HG02763 (cell line): ENCODE results near the gene LETM1.
A peak's percentile ranks its signal among the peaks of the same experiment; 100 is the strongest.

Experiments
- ATAC-seq: cut with Tn5 transposase; IDR thresholded peaks from one replicate; pipeline ENCODE4 v1.9.1; 2021; ENCODE audit warnings: mild to moderate bottlenecking, moderate library complexity; ENCODE audit not compliant: unreplicated experiment

LETM1 gene

DNA sequence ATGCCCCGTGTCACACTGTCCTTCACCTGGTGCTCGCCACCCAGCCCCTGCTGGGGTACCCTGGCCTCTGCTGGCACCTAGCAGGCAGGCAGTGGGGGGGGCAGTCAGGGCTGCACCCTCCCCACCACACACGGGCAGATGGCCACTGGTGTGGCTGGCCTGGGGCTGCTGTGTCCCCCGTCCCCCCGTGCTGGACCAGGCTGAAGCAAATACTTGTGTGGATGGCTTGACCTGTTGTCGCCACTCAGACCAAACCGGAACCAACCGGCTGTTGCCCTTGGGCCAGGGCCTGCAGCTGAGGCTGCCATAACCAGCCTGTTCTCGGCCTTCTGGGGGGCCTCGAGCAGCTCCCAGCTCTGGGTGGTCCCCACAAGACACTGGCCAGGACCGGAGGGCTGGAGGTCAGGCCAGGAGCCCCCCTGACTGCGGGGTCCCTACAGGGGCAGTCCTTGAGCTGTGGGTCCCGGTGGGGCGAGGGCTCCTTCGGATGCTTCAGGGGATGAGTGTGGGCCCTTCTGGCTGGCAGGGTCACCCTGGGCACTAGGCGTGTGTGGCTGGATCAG, 58.6 kb downstream of the LETM1 start:
- no peak for ATAC-seq

DNA sequence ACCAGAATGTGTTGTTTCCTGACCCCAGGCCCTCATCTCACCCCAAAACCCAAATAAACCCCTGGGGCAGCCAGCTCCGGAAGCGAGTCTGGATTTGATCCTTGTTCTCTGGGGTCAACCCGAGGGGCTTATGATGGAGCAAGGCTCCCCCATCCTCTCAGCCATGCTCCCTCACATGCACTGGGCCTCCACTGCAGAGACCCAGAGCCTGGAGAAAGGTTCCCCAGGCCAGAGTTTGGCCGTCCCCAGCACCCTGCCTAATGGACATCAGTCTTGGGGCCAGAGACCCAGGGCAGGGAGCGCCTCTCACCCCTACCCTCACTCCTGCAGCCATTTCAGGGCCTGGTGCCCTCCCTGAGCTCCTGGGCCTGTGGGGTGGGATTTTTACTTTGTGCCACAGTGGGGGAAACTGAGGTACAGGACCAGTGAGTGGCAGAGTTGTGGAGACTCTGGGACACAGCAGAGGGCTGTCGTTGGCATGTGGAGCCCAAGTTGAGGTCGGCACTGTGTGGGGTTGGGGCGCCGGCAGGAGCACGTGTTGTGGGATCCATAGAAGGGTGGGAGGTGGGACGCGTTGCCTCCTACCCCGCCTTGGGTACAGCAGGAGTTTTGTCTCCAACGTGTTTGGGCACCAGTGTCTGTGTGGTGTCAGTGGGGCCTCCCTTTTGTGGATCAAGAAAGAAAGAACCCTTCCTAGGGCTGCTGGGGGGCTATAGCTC, 59.3 kb downstream of the LETM1 start:
- ATAC-seq: no peak

DNA sequence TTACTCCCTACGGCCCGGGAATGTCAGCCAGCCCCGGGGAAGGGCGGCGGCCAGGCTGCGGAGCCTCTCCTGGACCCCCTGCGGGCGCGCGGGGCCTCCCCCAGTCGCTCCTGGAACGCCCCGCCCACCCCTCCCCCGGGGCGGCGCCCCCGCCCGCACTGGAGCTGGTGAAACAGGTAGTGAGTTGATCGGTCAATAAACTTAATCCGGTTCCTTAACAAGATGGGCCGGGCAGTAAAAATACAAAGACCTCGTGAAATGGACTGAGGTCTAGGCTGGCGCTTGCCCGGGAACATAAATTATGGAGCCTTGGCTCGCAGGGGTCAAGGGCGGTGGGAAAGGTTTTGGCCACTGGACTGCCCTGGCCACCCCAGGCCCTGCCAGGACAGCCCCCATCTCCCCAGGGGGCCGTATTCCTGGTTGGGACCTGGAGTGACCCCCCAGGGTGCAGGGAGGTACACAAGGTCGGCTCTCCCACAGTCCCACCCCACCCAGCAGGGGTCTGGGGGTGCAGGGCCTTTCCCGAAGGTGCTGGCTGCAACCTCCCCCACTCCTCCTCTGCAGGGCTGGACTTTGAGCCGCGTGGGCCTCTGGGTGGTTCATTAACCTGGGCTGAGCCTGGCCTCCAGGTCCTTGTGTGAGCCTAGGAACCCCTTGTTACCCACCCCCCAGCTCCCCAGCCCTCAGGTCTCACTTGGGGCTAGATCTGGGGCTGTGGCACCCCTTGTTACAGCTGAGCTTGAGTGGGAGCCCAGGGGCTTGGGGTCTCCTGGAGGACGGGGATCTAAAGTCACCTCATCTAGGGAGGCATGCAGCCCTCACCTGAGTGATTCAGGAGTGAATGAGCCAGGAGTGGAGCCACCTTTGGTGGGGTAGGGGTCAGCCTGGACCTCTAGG, 60.4 kb downstream of the LETM1 start:
- no peak for ATAC-seq

DNA sequence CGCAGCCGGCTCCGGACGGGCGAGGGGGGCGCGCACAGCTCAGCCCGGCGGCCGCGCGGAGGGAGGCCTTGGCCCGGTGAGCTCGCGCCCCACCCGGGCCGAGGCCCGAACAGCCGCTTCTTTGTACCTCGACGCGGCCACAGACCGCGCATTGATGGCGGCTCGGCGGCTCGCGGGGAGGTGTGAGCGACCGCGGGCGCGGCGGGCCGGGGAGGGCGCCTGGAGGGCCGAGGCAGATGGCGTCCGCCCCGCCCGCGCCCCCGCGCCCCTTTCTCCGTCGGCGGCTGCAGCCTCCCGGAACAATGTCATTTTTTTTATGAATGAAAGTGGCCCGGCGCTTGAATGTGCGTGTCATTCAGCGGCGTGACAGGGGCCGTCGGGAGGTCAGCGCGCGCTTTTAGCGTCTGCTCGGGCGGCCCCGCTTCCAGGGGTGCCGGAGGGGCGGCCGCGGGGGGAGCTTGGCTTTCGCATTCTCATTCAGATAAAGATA, 61.1 kb downstream of the LETM1 start:
- ATAC-seq: no peak

DNA sequence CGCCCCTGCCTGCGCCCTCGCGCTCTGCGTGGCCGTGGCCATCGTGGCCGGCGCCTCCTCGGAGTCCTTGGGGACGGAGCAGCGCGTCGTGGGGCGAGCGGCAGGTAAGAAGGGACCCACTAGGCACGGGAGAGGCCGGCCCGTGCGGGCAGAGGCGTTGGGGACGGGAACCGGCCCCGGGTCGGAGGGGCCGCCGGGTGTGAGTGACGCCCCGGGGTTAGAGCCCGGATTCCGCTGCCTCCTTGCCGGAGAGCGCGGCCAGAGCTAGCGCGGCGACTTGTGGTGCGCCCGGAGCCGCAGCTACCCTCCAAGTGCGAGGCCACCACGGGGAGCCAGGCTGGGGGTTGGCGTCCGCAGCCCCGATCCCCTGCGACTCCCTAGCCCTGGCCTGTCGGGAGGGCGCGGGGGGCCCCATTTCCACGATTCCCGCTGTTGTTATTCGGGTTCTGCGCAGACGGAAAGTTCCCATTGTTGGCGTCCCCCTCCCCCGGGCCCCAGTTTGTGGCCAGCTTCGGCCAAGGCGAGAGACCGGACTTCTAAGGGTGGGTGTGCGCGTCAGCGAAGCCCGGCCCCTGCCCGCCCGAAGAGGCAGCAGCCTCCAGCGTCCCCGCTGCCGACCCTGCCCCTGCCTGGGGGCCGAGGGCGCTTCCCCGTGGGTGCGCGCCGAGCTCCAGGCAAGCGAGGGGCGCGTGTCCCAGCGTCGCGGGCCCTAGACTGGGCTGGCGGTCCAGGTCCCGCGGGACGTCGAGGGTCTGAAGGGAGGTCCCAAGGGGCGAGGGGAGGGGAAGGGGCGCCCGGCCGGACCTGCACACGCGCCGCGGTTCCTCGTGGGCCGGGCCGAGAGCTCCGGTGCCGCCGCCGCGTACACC, 61.8 kb downstream of the LETM1 start:
- no peak for ATAC-seq

DNA sequence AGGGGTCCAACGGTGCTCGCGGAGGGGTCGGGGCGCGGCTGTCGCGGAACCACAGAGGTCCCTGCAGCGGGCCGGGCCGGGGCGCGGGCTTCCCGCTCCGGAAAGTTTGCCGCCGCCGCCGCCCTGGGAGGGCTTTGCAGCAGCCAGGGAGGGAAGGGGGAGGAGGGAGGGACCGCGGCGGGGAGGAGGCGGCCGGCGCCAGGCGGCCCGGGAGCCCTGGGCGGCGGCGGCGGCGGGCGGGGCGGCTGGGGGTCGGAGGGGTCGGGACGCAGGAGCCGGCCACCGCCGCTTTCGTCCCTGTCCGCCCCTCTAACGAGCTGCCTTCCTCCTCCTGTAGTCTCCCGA, 62.5 kb downstream of the LETM1 start:
- ATAC-seq: peak; percentile 7

DNA sequence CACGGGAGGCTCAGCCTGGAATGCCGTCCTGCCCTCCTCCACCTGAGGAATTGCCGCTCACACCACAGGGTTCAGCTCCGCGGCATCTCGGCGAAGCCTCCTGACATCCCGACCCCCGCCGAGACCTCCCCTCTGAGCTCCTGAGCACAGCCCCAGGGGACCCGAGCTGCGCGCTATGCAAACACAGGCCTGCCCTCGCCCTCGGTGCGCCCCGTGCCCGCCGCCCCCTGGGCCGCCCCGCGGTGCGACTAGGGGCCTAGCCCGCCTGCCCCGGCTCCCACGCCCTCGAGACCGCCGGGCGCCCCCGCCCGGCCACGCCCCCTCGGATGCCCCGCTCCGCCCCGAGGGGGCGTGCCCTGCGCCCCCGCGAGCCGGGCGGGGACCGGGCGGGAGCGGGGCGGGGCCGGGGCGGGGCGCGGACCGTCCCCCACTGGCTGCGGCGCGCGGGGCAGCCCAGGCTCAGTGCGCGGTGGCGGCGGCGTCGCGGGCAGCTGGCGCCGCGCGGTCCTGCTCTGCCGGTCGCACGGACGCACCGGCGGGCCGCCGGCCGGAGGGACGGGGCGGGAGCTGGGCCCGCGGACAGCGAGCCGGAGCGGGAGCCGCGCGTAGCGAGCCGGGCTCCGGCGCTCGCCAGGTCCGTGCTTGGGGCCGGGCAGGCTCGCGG, 63.0 kb downstream of the LETM1 start, which contains the start of gene FGFR3:
Gene FGFR3 (plus strand): TSS at position 462 of the 664 bp plus-strand sequence. CDS start 642 bp downstream, outside the sequence.
- peak; percentile 39 for ATAC-seq

DNA sequence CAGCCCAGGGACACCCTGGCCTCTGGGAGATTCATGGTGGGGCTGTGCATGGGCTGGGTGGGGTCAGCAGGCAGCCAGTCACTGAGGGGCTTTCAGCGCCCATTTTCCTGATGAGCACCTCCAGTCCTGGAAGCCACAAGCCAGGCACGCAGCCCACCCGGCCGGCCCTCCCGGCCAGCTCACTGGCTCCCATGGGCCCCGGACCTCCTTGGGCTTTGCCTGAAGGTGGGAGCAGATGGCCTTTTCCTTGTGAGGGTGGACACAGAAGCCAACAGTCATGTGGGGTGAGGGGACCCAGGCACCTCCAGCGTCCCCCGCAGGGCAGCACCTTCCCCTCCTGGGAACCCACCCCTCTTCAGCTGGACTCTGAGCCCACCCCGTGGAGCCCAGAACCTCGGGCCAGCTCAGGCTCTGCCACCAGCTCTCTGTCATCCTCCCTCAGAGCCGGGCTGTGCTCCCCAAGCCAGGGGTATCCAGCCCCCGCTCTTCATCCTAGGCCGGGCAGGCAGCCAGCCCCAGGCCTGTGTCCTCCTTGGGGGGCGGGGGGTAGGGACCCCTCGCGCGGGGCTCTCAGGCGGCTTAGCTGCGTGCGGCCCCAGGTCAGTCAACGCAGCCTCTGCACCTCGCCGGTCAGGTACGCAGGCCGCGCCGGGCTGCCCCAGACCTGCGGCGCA, 63.7 kb downstream of the LETM1 start:
- ATAC-seq: no peak

DNA sequence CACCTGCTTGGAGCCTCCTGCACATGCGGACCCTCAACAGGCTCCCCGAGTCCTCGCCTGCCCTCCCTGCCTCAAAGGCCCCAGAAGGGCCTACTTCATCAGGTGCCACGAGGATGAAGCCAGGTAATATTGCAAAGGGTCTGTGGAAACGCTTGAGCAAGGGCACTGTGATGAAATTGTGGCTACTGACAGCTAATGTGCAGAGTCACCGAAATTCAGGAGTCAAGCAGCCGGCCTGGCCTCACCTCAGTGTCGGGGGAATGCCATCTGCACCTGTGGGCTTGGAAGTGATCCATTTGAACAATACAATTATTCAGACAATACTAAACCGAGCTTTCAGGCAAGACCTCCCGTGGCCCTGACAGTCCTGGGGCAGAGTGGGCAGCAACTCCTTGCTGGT, 66.0 kb downstream of the LETM1 start:
- no peak for ATAC-seq

DNA sequence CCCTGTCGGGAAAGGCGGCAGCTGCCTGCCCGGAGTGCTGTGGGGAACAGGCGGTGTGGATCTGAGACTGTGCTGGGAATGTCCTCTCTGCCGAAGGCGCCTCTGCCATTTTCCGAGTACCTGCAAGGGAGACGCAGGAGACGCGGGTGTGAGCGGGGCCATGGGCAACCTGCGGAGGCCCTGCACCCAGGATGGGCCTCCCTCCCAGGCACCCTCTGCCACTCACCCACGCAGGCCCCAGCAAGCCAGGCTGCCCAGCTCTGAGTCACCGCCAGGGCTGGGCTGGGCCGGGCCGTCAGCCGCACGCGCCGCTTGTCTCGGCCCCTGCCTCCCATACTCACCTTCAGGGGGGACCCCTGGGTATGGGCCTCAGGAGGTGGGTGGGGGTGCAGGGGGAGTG, 66.4 kb downstream of the LETM1 start:
- no peak for ATAC-seq

DNA sequence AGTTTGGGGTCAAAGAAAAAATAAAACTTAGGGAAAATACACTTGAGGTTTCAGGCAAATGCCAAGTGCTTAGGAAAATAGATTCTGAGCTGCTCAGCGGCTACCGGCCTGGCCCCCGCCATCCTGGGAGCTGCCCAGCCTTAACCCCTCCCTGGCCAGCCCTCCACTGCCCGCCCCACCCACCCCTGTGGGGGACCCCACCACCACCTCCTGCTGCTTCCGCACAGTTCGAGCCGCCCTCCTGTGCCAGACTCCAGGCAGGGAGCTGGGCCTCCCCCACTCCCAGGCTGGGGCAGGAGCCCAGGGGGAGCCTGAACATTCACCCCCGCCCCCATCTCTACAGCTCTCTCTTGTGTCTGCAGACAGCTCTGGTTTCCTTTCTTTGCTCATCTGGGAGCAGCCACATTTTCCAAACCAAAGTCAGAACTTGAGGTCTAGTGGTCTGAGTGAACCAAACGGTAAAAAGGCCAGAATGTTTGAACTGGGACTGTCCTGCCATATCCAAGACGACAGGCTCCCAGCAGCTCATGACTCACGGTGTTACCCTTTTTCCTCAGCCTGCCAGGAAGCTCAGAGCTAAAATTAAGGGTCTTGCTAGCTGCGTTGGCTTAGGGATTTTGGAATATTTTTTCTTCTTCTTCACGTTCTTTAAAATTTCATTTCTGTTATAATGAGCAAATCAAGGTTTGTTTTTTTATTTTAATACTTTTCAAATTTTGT, 67.5 kb downstream of the LETM1 start:
- no peak for ATAC-seq

DNA sequence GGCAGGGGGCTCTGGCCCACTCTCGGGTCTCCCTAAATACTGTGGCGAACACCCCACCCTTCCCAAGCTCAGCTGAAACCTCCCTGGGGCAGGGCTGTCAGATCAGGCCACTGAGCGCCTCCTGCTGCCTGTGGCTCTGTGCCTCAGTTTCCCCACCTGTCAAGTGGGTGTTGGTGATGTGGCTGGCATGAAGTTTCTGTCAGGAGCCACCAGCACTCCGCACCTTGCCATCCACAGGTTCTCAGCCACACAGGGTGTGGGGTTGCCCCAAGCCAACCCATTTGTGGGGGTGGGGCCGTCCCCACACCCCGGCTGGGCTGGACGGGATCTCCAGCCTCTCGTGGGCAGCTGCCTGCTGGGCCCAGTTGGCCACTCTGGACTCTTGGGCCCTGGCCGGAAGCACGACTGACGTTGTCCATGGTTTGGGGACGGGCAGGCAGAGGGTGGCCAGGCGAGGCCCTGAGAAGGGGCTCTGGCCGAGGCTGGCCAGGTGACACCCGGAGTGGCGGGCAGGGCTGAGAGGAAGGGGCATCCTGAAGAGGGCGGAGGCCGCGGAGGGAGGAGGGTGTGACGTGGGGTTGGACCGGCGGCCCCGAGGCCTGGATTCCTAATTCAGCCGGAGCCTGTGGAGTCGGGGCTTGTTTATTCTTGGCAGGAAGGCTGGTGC, 68.4 kb downstream of the LETM1 start:
- ATAC-seq: no peak

DNA sequence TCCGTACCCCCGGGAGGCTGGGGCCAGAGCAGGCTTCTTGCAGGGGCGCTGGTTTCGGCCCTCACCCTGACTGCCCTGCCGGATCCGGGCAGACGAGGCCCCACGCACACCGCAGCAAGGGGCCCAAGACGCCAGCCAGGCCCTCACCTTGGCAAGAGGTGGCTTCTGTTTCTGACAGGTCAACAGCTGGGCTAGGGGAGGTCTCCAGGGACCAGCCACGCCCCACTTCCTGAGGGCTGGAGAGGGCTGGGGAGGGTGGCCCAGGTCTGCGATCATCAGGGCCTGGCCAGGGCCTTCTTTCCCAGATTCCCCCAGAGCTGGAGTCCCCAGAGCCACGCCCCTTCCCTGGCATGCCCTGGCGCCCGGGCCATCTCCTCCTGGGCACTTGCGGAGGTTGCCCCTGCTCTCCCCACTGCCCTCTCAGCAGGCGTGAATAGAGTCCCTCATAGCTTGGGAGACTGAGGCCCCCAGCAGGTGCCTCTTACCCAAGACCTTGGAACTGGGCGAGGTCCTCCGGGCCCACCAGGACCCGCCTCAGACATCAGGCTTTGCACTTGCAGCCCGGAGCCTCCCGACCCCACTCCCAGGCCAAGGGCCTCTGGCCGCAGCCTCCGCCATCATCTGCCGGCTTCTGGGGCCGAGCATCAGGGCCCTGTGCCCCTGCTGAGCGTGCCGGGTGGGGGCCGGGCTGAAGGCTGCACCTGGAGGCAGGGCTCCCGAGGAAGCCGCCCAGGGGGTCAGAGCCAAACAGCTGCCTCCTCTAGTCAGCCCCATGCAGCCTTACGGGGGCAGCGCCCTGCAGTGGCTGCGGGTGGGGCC, 69.2 kb downstream of the LETM1 start:
- no peak for ATAC-seq

DNA sequence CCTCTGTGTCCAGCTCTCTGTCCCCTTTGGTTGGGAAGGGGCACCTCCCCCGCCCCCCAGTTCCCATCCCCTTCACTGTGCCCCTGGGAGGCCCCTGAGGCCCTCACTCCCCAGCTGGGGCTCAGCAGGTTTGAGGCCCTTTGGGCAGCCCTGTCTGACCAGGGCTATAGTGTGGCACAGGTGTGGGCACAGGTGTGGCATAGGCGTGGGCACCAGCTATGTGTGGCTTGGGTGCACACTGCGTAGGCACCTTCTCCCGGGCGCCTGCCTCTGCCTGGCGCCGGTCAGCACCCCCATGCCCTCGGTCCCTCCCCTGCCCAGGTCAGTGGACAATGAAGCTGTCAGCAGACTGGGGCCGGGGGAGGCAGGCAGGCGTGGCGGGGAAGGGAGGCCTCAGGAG, 70.4 kb downstream of the LETM1 start:
- ATAC-seq: no peak

DNA sequence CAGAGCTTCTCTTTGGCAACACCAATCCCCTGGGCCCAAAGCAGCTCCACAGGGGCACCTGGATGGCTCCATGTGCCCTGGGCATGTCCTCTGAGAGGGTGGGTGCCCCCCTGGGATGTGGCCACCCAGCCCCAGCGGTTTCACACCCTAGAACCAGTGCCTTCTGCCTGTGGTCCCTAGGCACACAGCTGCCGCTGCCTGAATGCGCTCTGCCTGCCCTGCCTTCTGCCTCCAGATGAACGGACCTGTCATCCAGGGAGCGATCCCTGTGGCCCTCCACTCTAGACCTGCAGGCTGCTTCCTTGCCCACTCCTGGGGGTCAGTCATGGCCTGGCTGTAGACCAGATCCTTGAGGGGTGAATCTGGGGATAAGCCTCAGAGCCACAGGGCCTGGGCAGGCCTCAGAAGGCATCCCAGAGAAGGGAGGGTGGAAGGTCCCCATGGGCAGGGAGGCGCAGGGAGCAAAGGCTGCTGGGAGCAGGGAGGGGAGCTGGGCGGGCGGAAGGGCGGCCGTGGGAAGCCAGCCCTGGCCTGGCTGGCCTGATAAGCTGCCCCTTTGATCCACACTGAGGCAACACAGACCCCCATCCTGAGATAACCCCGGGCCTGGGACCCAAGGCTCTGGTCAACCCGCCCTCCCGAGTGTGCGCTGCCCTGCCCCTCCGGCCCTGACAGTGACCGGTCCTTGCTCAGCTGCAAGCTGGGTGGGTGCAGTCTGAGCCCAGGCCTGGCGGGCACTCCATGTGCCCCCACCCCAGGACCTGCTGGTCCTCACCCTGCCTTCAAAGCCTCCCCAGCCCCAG, 71.0 kb downstream of the LETM1 start:
- no peak for ATAC-seq

DNA sequence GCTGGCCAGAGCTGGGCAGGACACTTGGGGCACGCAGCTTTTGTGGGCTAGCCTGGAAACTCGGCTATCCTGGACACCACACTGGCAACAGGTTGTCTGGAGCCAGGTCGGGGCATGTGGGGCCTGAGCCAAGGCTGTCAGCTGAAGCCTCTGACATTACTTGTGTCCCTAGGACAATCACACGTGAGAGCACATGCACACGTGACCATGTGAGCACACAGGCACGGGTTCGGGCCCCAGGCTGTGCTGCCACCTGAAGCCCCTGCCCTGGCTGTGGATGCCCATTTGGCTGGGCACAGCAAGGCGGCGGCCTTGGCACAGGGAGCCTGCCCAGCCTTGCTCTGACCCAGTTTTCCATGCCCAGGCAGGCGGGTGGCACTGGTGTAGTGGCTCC, 71.6 kb downstream of the LETM1 start:
- no peak for ATAC-seq

DNA sequence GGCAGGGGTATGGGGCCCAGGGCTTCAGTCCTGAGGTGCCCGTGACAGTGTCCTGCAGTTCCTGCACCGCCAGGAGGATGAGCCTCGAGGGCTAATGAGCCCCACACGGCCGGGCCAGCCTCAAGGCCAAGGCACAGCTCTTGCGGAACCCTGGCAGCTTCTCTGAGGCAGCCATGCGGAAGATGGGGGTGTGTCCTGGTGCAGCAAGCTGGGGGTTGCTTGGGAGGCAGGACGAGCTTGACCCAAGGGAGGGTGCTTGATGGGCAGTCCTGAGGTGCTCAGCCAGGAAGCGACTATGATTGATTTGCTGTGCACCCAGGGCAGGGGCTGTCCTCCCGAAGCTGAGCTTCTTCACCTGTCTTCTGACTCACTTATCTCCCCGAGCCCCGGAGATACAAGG, 72.0 kb downstream of the LETM1 start:
- ATAC-seq: no peak
